Endometrium (tissue), 2 donors: ENCODE data around the gene GOLGA5.

Source experiments
- FAIRE-seq: peaks from 2 replicates; lab custom pipeline; 2012; peaks lifted over from hg19 to GRCh38; lab: Jason Lieb, UNC
- donor health status: control.
- donor health status: control.

GOLGA5 gene

DNA sequence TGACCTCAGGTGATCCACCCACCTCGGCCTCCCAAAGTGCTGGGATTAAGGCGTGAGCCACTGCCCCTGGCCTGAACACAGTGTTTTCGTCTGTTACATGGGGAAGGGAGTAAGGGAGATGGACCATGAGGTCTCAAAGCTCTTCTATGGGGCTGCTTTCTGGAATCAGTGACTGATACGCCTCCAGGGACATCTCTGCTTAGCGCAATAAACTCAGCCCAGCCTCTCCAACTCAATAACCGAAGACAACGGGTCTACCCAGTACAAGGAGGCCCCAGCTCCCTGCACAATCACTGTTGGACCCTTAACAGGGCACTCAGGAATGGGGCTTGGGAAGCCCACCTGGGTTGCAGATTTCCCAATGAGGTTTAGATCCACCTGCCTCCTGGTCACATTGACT is 86.2 kb downstream of the GOLGA5 start:
- no peak for FAIRE-seq

DNA sequence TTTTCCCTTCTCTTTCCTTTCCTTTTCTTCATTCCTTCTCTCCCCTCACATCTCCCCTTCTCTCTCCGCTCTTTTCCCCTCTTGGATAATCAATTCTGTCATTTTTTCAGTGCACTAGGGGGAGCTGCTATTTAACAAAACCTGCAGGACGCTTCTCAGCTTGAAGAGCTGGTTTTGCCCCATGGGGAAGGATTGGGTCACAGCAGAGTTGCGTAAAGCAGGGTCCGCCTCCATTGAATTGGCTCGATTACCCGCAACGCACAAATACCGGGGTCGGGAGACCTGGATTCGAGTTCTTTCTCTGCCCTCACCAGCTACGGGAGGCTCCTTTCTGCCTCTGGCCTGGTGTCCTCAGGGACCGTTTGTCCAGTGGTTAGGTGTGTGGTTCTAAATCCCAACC is 86.7 kb downstream of the GOLGA5 start:
- FAIRE-seq, result no peak

DNA sequence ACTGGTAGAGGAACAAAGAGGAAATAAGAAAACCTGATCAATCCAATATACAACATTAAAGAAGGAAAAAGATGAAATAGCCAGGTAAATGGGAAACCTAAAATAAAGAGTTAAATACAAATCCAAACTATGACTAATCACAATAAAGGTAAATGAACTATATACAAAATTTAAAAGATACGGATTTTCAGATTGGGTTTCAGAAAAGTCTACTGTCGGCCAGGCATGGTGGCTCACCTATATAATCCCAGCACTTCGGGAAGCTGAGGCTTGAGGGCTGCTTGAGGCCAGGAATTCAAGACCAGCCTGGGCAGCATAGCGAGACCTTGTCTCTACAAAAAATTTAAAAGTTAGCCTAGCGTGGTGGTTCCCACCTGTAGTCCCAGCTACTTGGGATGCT is 89.0 kb downstream of the GOLGA5 start:
- FAIRE-seq, result no peak

DNA sequence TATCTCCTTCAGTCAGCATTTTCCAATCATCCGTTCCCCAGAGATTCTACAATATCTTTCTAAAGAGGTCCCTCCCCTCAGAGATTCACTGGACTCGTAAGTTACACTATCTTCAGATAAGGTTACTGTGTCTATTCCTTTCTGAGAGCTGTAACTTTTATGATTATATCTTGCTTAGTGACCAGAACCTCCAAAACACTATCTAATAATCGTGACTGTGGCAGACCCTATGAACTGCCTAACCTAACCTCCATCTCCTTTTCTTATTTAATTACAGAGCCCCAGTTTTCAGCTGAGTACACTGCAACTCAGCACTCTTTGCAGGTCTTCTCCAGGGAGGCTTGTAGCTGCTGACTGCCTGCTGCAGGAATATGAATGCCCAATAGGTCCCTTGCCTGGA is 90.3 kb downstream of the GOLGA5 start:
- FAIRE-seq, result no peak

DNA sequence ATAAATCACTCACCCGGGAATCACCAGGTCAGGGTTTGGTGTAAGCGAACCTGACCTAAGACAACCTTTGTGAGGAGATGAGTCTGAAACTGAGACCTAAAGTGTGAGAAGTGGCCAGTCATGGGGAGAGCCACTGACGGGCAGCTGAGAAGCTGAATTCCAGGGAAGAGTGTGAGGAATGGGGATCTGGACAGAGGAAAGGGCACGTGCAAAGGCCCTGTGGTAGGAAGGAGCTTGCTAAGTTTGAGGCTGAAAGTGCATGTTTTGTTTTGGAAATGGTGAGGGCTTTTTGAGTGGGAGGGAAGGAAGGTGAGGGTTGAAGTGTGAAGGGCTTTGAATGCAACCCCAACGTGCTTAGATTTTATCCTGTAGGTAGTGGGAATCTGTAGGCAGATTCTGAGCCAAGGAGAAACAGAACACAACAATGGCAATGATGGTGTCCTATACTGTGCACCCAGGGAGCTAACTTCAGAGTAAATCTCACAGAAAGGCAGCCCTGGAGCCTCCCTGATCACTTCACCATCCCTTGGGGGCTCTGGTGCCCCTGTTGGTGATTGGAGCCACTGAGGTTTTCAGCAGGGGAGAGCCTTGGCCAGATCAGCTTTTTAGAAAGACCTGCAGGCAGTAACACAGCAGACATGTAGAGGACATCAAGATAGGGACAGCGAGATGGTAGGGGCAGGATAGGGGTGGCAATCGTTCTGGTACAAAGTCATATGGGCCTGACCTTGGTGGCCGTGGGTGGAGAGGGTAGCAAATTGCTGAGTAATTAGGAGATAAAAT is 91.4 kb downstream of the GOLGA5 start:
- FAIRE-seq, result no peak

DNA sequence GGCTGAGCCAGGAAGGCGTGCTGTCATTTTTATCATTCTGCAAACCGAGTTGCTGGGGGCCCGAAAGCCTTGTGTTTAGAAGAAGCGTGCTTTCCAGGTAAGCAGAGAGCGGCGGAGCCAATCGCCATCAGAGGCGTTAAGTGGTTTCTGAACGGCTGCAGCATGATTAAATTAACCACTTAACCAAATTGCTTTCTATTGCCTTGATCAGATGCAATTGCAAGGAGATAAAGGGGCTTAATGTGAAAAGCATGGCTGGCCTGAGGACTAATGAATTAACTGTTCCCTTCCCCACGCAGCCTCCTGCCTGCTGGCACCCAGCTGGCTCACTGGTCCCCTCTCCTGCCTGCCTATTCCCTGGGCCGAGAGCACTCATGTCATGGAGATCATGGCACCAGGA is 92.2 kb downstream of the GOLGA5 start:
- no peak for FAIRE-seq

DNA sequence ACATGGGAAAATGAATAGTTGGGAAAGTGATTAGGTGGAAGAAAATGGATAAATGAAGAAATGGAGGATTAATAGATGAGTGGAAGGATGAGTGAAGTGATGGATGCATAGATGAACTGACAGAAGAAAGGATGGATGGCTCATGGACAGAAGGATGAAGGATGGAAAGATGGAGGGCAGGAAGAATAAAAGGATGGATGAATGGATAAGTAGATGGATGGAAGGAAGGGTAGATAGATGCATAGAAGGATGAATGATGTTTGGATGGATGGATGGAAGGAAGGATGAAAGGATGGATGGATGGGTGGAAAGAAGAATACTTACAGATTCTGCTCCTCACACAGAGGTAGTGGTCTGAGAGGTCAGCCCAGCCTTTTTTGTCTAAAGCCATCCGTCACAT is 93.1 kb downstream of the GOLGA5 start:
- no peak for FAIRE-seq

DNA sequence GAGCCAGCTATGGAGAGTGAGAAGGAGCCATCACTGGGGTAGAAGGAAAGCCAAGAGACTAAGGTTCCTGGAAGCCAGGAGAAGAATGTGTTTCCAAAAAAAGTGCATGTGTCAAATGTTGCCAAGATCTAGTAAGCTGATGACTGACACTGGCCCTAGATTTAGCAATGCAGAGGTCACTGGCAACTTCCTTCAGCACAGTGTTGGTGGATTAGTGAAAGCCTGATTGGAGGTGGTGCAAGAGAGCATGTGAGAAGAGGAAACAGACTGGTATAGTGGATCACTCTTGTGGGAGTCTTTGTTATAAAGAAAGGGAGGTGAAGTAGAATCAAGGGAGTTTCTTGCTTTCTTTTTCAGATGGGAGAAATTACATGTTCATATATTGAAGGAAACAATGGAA is 94.8 kb downstream of the GOLGA5 start:
- no peak for FAIRE-seq
